Activated B cell treated with CpG ODN at 0.5 μM for 24 hours (primary cell): ENCODE data around the gene DOCK2. TPM values are rescaled to one million over a fixed set of nuclear protein-coding genes. Genes with fewer than 3 reads are reported as not detected.

Source experiments
- ATAC-seq: fragments of 200-7000 bp; cut with Tn5 transposase; one replicate; pipeline ENCODE4 v1.10.0; 2021; ENCODE audit warnings: low read depth, mild to moderate bottlenecking, moderate library complexity
- CTCF ChIA-PET: fragments of 350-600 bp; sonication (Branson Sonifier 250); formaldehyde crosslinking; loops from one replicate; lab custom pipeline; 2021; ENCODE audit warnings: antibody characterized with exemption; lab: Charles Lee
- POLR2A ChIA-PET: fragments of 350-600 bp; sonication (Branson Sonifier 250); formaldehyde crosslinking; loops from one replicate; lab custom pipeline; 2021; ENCODE audit warnings: antibody characterized with exemption; lab: Charles Lee
- DNase-seq: peaks from one replicate; pipeline ENCODE4 v3.0.0; 2022
- H3K27ac Mint-ChIP-seq: one replicate; pipeline ENCODE4 v1.8.0; 2020; ENCODE audit warnings: mixed read lengths
- H3K27me3 Mint-ChIP-seq: one replicate; pipeline ENCODE4 v1.8.0; 2021; ENCODE audit warnings: mixed read lengths
- H3K36me3 Mint-ChIP-seq: one replicate; pipeline ENCODE4 v1.8.0; 2021; ENCODE audit warnings: low read depth, mixed read lengths
- H3K4me1 Mint-ChIP-seq: one replicate; pipeline ENCODE4 v1.8.0; 2021; ENCODE audit warnings: mixed read lengths
- H3K4me3 Mint-ChIP-seq: one replicate; pipeline ENCODE4 v1.8.0; 2020; ENCODE audit warnings: mild to moderate bottlenecking, mixed read lengths
- H3K9me3 Mint-ChIP-seq: one replicate; pipeline ENCODE4 v1.8.0; 2020; ENCODE audit warnings: mixed read lengths
- intact Hi-C: fragments of 100-400 bp; cut with micrococcal nuclease; formaldehyde crosslinking; loops from one replicate; pipeline ENCODE4 v1.15.1; 2024
- total RNA-seq: library from RNA; stranded (reverse); gene quantifications from 2 replicates; pipeline ENCODE4 v1.2.3, GENCODE V29; 2022
- TF ChIP-seq, protein P1 (sequence below): fragments of 200-600 bp; IDR thresholded peaks from one replicate; pipeline ENCODE4 v1.8.0; 2022; ENCODE audit warnings: antibody characterized with exemption, mild to moderate bottlenecking

Gene DOCK2
- total RNA-seq, 1 donor from 2014 or later, result 344 TPM

DNA sequence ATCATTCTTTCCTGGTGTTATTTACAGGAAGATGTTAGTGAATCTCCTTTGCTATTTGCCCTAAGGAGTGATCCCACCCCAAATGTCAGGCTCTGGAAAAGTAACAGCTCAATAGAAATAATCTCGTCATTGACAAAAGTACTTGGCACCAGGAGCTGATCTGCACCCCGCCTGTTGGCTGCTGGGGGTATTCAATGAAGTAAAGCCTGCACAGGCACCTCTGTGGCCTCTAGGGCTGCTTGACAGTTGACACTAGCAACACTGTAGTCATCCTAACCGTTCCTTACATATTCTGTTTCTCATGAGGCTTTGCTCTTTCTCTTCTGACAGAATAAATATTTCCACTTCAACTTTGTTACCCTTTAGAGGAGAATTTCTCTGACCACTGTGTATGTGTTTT is 103.4 kb downstream of the DOCK2 start:
- ChIA-PET POLR2A (no interaction called here), CTCF (no interaction called here)
- Mint-ChIP-seq H3K9me3 (no peaks in the 10 kb centered on the region), H3K27me3 (no peaks in the 10 kb centered on the region), H3K4me3 (no peak overlapping the region), H3K36me3 (peaks cover 93% of the 10 kb centered on the region), H3K4me1 (peaks cover under 1% of the 10 kb centered on the region), H3K27ac (no peak overlapping the region)
- intact Hi-C loops, result no loop called here
- ATAC-seq (no peak), DNase-seq (no peak)
- TF ChIP-seq, protein P1, sequence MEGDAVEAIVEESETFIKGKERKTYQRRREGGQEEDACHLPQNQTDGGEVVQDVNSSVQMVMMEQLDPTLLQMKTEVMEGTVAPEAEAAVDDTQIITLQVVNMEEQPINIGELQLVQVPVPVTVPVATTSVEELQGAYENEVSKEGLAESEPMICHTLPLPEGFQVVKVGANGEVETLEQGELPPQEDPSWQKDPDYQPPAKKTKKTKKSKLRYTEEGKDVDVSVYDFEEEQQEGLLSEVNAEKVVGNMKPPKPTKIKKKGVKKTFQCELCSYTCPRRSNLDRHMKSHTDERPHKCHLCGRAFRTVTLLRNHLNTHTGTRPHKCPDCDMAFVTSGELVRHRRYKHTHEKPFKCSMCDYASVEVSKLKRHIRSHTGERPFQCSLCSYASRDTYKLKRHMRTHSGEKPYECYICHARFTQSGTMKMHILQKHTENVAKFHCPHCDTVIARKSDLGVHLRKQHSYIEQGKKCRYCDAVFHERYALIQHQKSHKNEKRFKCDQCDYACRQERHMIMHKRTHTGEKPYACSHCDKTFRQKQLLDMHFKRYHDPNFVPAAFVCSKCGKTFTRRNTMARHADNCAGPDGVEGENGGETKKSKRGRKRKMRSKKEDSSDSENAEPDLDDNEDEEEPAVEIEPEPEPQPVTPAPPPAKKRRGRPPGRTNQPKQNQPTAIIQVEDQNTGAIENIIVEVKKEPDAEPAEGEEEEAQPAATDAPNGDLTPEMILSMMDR, result no peak

DNA sequence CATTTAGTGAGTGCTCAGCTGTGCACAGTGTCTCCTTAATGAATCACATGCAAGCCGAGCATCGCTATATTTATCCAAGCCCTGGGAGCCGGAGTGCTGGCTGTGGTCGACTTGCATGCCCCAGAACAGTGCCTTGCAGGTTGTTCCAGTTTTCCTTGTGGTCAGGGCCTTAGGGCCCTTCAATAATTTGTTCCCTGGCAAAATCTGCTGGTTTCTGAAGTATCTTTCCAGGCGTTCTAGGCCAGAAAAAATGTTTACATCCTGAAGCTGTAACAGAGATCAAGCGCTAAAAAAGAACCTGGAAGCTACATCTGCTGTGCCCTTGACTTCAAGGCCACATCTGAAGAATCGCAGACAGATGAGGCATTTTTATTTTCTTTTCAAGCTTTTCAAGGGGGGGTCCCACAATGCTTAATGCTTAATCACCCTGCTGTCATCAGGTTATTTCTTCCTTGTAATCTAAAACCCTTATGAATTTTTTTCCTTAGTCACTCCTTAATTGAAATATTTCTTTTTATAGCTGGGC is 105.8 kb downstream of the DOCK2 start:
- Mint-ChIP-seq H3K4me1 (no peaks in the 10 kb centered on the region), H3K4me3 (no peak overlapping the region), H3K27me3 (no peaks in the 10 kb centered on the region), H3K36me3 (peaks cover 93% of the 10 kb centered on the region), H3K27ac (no peak overlapping the region), H3K9me3 (no peaks in the 10 kb centered on the region)
- ChIA-PET POLR2A (no interaction called here), CTCF (no interaction called here)
- intact Hi-C loops, result no loop called here
- TF ChIP-seq, protein P1, result no peak
- DNase-seq (no peak), ATAC-seq (no peak)

DNA sequence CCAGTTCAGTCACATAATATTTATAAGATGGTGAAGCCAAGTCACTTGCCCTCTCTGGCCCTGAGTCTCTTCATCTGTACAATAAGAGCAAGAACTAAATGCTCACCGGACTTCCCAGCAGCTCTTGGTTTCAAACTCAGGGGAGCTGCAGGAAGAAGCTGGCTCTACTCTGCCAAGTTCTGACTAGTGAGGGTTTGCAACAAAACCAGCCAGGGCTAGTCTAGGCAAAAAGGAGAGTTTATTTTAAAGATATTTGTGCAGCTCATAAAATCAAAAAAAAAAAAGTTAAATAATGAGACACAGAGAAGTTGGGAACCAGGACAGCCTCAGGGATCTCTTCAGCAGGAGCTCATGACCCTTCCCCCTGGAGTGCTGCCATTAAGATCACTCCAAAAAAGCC is 107.3 kb downstream of the DOCK2 start:
- intact Hi-C loops, result no loop called here
- ATAC-seq (no peak), DNase-seq (no peak)
- TF ChIP-seq, protein P1, result no peak
- H3K4me1 Mint-ChIP-seq, result no peaks in the 10 kb centered on the region
- ChIA-PET POLR2A (no interaction called here), CTCF (no interaction called here)
- no peak overlapping the region for H3K27ac Mint-ChIP-seq
- H3K27me3 Mint-ChIP-seq, result no peaks in the 10 kb centered on the region
- H3K4me3 Mint-ChIP-seq, result no peak overlapping the region
- H3K9me3 Mint-ChIP-seq, result no peaks in the 10 kb centered on the region
- H3K36me3 Mint-ChIP-seq, result peaks cover 93% of the 10 kb centered on the region

DNA sequence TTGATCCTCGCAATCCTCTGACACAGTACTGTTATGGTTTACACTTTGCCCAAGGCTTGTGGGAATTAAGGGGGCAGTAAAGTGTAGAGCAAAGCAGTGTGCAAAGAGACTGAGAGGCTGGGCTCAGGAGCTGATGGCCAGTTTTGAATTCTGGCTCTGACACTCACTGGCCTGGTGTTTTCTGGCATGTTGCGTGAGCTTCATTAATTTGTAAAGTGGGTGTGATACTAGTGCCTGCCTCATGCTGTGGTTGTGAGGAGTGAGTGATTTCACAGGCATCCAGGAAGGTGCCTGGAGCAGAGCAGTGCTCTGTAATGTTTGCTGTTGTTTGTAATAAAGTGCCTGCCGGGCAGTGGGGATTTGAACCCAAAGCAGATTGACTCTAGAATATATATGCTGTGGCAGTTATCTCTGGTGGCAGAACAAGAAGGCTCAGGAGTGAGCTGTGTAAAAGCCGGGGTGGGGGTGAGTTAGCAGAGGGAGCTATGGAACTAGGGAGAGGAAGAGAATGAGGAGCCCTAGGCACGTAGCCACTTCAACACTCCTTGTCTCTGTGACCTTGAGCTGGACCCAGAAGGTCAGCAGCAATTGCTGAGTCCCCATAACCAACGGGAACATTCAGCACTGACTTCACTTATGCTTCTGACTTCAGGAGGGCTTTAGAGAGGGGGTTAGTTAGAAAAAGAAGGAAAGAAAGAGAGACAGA is 108.5 kb downstream of the DOCK2 start:
- ATAC-seq (no peak), DNase-seq (no peak)
- intact Hi-C loops, result loop anchor here (5.0 kb wide), 1 partner anchor 38 kb away; no protein-coding TSS in a partner anchor
- Mint-ChIP-seq H3K27ac (no peak overlapping the region), H3K4me3 (no peak overlapping the region), H3K27me3 (no peaks in the 10 kb centered on the region), H3K9me3 (no peaks in the 10 kb centered on the region), H3K4me1 (no peaks in the 10 kb centered on the region), H3K36me3 (peaks cover 95% of the 10 kb centered on the region)
- POLR2A ChIA-PET, result no interaction called here
- TF ChIP-seq, protein P1, result no peak
- CTCF ChIA-PET, result no interaction called here

DNA sequence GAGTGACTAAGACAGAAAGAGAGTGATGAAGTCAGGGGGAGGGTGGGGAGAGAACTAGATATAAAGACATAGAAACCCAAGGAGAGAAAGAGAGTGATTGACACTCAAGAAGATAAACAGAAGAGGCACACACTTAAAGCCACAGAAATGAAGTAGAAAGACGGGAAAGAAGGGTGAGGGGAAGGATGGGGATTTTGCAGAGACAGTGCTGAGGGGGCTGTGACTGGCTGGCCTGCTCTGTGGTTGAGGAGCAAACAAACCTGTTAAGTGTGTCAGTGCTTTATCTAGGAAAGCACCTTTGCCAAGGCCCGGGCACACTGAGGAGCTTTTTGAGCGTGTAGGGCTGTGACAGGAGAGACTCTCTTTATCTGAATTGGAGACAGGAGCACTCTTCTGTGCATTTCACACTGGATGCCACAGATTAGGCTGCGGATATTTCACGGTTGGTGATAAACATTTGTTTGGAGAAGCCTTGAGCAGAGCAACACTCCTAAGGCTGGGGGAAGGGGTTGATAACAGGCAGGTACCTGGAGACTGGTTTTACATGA is 109.1 kb downstream of the DOCK2 start:
- no peaks in the 10 kb centered on the region for H3K27me3 Mint-ChIP-seq
- POLR2A ChIA-PET, result no interaction called here

More for the DNA sequence above, 109.1 kb downstream of the DOCK2 start:
- CTCF ChIA-PET, result no interaction called here
- Mint-ChIP-seq H3K9me3 (no peaks in the 10 kb centered on the region), H3K4me3 (no peak overlapping the region), H3K4me1 (no peaks in the 10 kb centered on the region), H3K27ac (no peak overlapping the region), H3K36me3 (peaks cover 95% of the 10 kb centered on the region)
- DNase-seq (no peak), ATAC-seq (no peak)
- TF ChIP-seq, protein P1, result no peak
- intact Hi-C loops, result loop anchor here (5.0 kb wide), 1 partner anchor 39 kb away; no protein-coding TSS in a partner anchor
